HL-60 (cell line): ENCODE measurements around the gene DCTN5.

Experiments
- DNase-seq, 2 experiments: peaks; one replicate each; pipeline ENCODE4 v3.0.0-alpha.2; 2010 to 2020; ENCODE audit warnings: low read depth in 1 of 2, low spot score in 1 of 2
- H3K27ac ChIP-seq: fragments of 250-450 bp; sonication (Bioruptor Pico); replicated peaks from 2 replicates; pipeline ENCODE4 v1.5.1; 2020; ENCODE audit warnings: mild to moderate bottlenecking, moderate library complexity
- H3K27me3 ChIP-seq: fragments of 250-450 bp; sonication (Bioruptor Pico); 2 replicates; pipeline ENCODE4 v1.5.1; 2021; ENCODE audit warnings: mild to moderate bottlenecking, moderate library complexity; ENCODE audit not compliant: insufficient read depth, poor library complexity, severe bottlenecking
- H3K4me3 ChIP-seq: replicated peaks from 2 replicates; pipeline ENCODE4 v1.5.1; 2011; ENCODE audit warnings: mild to moderate bottlenecking, control low read depth, low read length; ENCODE audit not compliant: insufficient read depth
- GABPA ChIP-seq: IDR thresholded peaks from 2 replicates; pipeline ENCODE4 v1.6.1; 2012; ENCODE audit warnings: low read depth
- POLR2AphosphoS5 ChIP-seq: IDR thresholded peaks from 2 replicates; pipeline ENCODE4 v1.6.1; 2012; ENCODE audit warnings: low read depth
- SPI1 ChIP-seq: IDR thresholded peaks from 2 replicates; pipeline ENCODE4 v1.6.1; 2012; ENCODE audit warnings: low read depth, mild to moderate bottlenecking, borderline replicate concordance
- TF ChIP-seq, protein P1 (sequence below): IDR thresholded peaks from 2 replicates; pipeline ENCODE4 v1.6.1; 2012; ENCODE audit warnings: low read depth; ENCODE audit not compliant: insufficient replicate concordance
- TF ChIP-seq, protein P2 (sequence below): IDR thresholded peaks from one replicate; pipeline ENCODE4 v1.5.1; 2011; ENCODE audit warnings: low read length, control low read depth, inconsistent platforms; ENCODE audit not compliant: insufficient read depth

The DCTN5 gene

GRCh38 chr16:23724785-23725131 lies 83.5 kb downstream of the DCTN5 start:
- H3K27me3 ChIP-seq = no peaks in the 10 kb centered on the region
- DNase-seq = no peak
- no peak overlapping the region for H3K4me3 ChIP-seq
- H3K27ac ChIP-seq = no peak overlapping the region
- TF ChIP-seq POLR2AphosphoS5 (no peak), GABPA (no peak), SPI1 (no peak)
- TF ChIP-seq, protein P1, sequence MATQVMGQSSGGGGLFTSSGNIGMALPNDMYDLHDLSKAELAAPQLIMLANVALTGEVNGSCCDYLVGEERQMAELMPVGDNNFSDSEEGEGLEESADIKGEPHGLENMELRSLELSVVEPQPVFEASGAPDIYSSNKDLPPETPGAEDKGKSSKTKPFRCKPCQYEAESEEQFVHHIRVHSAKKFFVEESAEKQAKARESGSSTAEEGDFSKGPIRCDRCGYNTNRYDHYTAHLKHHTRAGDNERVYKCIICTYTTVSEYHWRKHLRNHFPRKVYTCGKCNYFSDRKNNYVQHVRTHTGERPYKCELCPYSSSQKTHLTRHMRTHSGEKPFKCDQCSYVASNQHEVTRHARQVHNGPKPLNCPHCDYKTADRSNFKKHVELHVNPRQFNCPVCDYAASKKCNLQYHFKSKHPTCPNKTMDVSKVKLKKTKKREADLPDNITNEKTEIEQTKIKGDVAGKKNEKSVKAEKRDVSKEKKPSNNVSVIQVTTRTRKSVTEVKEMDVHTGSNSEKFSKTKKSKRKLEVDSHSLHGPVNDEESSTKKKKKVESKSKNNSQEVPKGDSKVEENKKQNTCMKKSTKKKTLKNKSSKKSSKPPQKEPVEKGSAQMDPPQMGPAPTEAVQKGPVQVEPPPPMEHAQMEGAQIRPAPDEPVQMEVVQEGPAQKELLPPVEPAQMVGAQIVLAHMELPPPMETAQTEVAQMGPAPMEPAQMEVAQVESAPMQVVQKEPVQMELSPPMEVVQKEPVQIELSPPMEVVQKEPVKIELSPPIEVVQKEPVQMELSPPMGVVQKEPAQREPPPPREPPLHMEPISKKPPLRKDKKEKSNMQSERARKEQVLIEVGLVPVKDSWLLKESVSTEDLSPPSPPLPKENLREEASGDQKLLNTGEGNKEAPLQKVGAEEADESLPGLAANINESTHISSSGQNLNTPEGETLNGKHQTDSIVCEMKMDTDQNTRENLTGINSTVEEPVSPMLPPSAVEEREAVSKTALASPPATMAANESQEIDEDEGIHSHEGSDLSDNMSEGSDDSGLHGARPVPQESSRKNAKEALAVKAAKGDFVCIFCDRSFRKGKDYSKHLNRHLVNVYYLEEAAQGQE = no peak
- TF ChIP-seq, protein P2, sequence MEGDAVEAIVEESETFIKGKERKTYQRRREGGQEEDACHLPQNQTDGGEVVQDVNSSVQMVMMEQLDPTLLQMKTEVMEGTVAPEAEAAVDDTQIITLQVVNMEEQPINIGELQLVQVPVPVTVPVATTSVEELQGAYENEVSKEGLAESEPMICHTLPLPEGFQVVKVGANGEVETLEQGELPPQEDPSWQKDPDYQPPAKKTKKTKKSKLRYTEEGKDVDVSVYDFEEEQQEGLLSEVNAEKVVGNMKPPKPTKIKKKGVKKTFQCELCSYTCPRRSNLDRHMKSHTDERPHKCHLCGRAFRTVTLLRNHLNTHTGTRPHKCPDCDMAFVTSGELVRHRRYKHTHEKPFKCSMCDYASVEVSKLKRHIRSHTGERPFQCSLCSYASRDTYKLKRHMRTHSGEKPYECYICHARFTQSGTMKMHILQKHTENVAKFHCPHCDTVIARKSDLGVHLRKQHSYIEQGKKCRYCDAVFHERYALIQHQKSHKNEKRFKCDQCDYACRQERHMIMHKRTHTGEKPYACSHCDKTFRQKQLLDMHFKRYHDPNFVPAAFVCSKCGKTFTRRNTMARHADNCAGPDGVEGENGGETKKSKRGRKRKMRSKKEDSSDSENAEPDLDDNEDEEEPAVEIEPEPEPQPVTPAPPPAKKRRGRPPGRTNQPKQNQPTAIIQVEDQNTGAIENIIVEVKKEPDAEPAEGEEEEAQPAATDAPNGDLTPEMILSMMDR = no peak

DNA sequence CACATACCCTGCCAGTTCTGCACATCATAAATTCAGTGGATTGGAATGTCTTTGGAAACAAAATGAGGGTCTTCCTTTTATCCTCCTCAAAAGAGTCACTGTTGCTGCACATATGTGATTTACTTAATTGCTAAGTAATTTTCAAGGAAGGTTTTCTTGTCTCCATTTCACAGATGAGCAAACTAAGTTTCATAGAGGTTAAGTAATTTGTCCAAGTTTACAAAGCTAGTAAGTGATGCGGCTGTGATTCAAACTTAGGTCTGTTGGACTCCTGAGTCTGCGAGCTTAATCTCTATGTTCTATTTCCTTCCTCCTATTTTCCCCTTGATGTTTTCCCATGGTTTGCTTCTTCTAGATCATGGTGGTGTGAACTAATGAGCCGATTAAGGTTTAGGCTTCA lies 85.4 kb downstream of the DCTN5 start:
- H3K27ac ChIP-seq = no peak overlapping the region
- DNase-seq = no peak

More for the DNA sequence above, 85.4 kb downstream of the DCTN5 start:
- Histone ChIP-seq H3K27me3 (no peaks in the 10 kb centered on the region), H3K4me3 (no peak overlapping the region)
- no peak for TF ChIP-seq SPI1
- TF ChIP-seq, protein P2 = no peak
- TF ChIP-seq POLR2AphosphoS5 = no peak
- TF ChIP-seq GABPA = no peak
- TF ChIP-seq, protein P1 = no peak
